Body of pancreas (tissue), 4 donors: ENCODE measurements around the gene H1-8.

Source experiments
- CTCF ChIP-seq, 7 experiments: fragments of 450-650 bp in 4 of 7; fragments of 200-600 bp in 3 of 7; sonication (generic) in 3 of 7; IDR thresholded peaks; one replicate each; pipeline ENCODE4 v1.5.1; 2016 to 2019; ENCODE audit warnings: antibody characterized with exemption in 7 of 7
- POLR2A ChIP-seq, 3 donors: fragments of 450-650 bp; IDR thresholded peaks; one replicate each; pipeline ENCODE4 v1.6.1; 2016; ENCODE audit warnings: antibody characterized with exemption in 3 of 3, mild to moderate bottlenecking in 2 of 3

GRCh38 chr3:129563850-129564535 lies 21.0 kb downstream of the H1-8 start:
- no peak for TF ChIP-seq POLR2A (IDR thresholded peaks at IDR 0.05)
- no peak for TF ChIP-seq CTCF (IDR thresholded peaks at IDR 0.05)
